Upper lobe of left lung (tissue), 6 donors: ENCODE results near the gene ARHGAP23. TPM values are rescaled to one million over a fixed set of nuclear protein-coding genes. Genes with fewer than 3 reads are reported as not detected.

Source experiments
- ATAC-seq, 2 donors: fragments of 200-7000 bp; cut with Tn5 transposase; one replicate each; pipeline ENCODE4 v1.9.1; 2022; ENCODE audit warnings: mild to moderate bottlenecking in 2 of 2, moderate library complexity in 2 of 2; ENCODE audit not compliant: low FRiP score in 2 of 2
- DNase-seq, 2 donors: peaks; one replicate each; pipeline ENCODE4 v3.0.0-alpha.2; 2019 to 2020
- H3K27ac ChIP-seq, 4 donors: fragments of 200-600 bp; sonication (generic); one replicate each; pipeline ENCODE4 v1.5.1; 2016 to 2019
- H3K27me3 ChIP-seq, 4 donors: fragments of 200-600 bp; sonication (generic); one replicate each; pipeline ENCODE4 v1.5.1; 2017 to 2019
- H3K36me3 ChIP-seq, 4 donors: fragments of 200-600 bp; sonication (generic); one replicate each; pipeline ENCODE4 v1.5.1; 2016 to 2019
- H3K4me1 ChIP-seq, 4 donors: fragments of 200-600 bp; sonication (generic); one replicate each; pipeline ENCODE4 v1.5.1; 2018 to 2019
- H3K4me3 ChIP-seq, 4 donors: fragments of 200-600 bp; sonication (generic); one replicate each; pipeline ENCODE4 v1.5.1; 2017 to 2019; ENCODE audit warnings: mild to moderate bottlenecking in 2 of 4, moderate library complexity in 1 of 4
- H3K9me3 ChIP-seq, 4 donors: fragments of 200-600 bp; sonication (generic); one replicate each; pipeline ENCODE4 v1.5.1; 2018 to 2019
- CTCF ChIP-seq, 6 experiments: fragments of 450-650 bp in 4 of 6; fragments of 200-600 bp in 2 of 6; sonication (generic) in 2 of 6; IDR thresholded peaks; one replicate each; pipeline ENCODE4 v1.5.1; 2016 to 2019; ENCODE audit warnings: antibody characterized with exemption in 6 of 6
- EP300 ChIP-seq, 4 donors: sonication (generic); formaldehyde crosslinking; IDR thresholded peaks; one replicate each; pipeline ENCODE4 v1.5.1; 2017; ENCODE audit warnings: antibody characterized with exemption in 4 of 4, control low read depth in 2 of 4
- POLR2A ChIP-seq, 4 donors: fragments of 450-650 bp; IDR thresholded peaks; one replicate each; pipeline ENCODE4 v1.5.1; 2016 to 2017; ENCODE audit warnings: antibody characterized with exemption in 4 of 4, mild to moderate bottlenecking in 2 of 4
- POLR2AphosphoS5 ChIP-seq, 2 donors: sonication (generic); formaldehyde crosslinking; IDR thresholded peaks; one replicate each; pipeline ENCODE4 v1.5.1; 2017; ENCODE audit warnings: antibody characterized with exemption in 2 of 2
- WGBS, 2 donors: methylation state at CpG; one replicate each; pipeline ENCODE4 v1.1.5; 2017 to 2018; 5-methylcytosine and 5-hydroxymethylcytosine counted together
- total RNA-seq, 6 donors: library from RNA; depleted of rRNA in 4 of 6; stranded (reverse); fragments of >200 nt in 4 of 6; gene quantifications; one replicate each; pipeline versions ENCODE4 v1.1.0 to v1.2.1, GENCODE V29; 2016 to 2021
- donor health status: DM: no; HTN: no; CAD: no; lungs with moderate emphysema.
- donor health status: DM: no; HTN: yes; CAD: no; lungs with severe emphysema.

The ARHGAP23 gene
- total RNA-seq, 6 donors from 2014 or later, result 30.4 to 104 (median 70.1) TPM

- Histone ChIP-seq H3K9me3 (no peaks in the 10 kb centered on the region), H3K27ac (peak overlapping the region in 3 of 4 donors; percentile 61 to 93 (median 88)), H3K36me3 (no peaks in the 10 kb centered on the region), H3K4me3 (no peak overlapping the region), H3K4me1 (peaks cover 27 to 52% (median 36%) of the 10 kb centered on the region in 4 donors), H3K27me3 (no peaks in the 10 kb centered on the region)
- ATAC-seq (no peak), DNase-seq (peak in 1 of 2 donors; percentile 35)
- 29 to 31% methylated on average over 3 of the region's 3 CpGs for WGBS, 2 donors
- no peak for TF ChIP-seq EP300 (IDR thresholded peaks at IDR 0.05)
- TF ChIP-seq POLR2AphosphoS5 (IDR thresholded peaks at IDR 0.05), result no peak
- no peak for TF ChIP-seq POLR2A (IDR thresholded peaks at IDR 0.05)
- TF ChIP-seq CTCF (IDR thresholded peaks at IDR 0.05), result no peak
Measured at GRCh38 chr17:38430316-38430715, 2.1 kb downstream of the ARHGAP23 start.

- Histone ChIP-seq H3K27me3 (no peaks in the 10 kb centered on the region), H3K4me1 (peaks cover 27 to 47% (median 31%) of the 10 kb centered on the region in 4 donors), H3K27ac (no peak overlapping the region), H3K9me3 (no peaks in the 10 kb centered on the region), H3K4me3 (no peak overlapping the region), H3K36me3 (no peaks in the 10 kb centered on the region)
- ATAC-seq (no peak), DNase-seq (no peak)
- WGBS, 2 donors, result 83 to 95% methylated on average over 2 of the region's 2 CpGs
- TF ChIP-seq CTCF (IDR thresholded peaks at IDR 0.05) (no peak), POLR2A (IDR thresholded peaks at IDR 0.05) (no peak), POLR2AphosphoS5 (IDR thresholded peaks at IDR 0.05) (no peak)
Measured at GRCh38 chr17:38430822-38431221, 2.6 kb downstream of the ARHGAP23 start.

- DNase-seq (no peak), ATAC-seq (no peak)
- 83 to 84% methylated on average over 4 to 10 of the region's 10 CpGs for WGBS, 2 donors
- H3K4me3 ChIP-seq, result no peak overlapping the region
- TF ChIP-seq POLR2AphosphoS5 (IDR thresholded peaks at IDR 0.05) (no peak), CTCF (IDR thresholded peaks at IDR 0.05) (no peak), POLR2A (IDR thresholded peaks at IDR 0.05) (no peak), EP300 (IDR thresholded peaks at IDR 0.05) (no peak)
- H3K27me3 ChIP-seq, result no peaks in the 10 kb centered on the region
- H3K9me3 ChIP-seq, result no peaks in the 10 kb centered on the region
- H3K4me1 ChIP-seq, result peaks cover 26 to 41% (median 29%) of the 10 kb centered on the region in 4 donors
- no peaks in the 10 kb centered on the region for H3K36me3 ChIP-seq
- H3K27ac ChIP-seq, result no peak overlapping the region
Measured at GRCh38 chr17:38431346-38432145, 3.3 kb downstream of the ARHGAP23 start.

GRCh38 chr17:38434178-38434665 lies 6.0 kb downstream of the ARHGAP23 start:
- Histone ChIP-seq H3K9me3 (no peaks in the 10 kb centered on the region), H3K4me3 (no peak overlapping the region), H3K4me1 (peaks cover 6 to 14% (median 14%) of the 10 kb centered on the region in 4 donors), H3K27me3 (no peaks in the 10 kb centered on the region), H3K27ac (no peak overlapping the region), H3K36me3 (no peaks in the 10 kb centered on the region)
- DNase-seq (no peak), ATAC-seq (no peak)
- 90 to 92% methylated on average over 21 of the region's 21 CpGs for WGBS, 2 donors
- TF ChIP-seq POLR2AphosphoS5 (IDR thresholded peaks at IDR 0.05) (no peak), CTCF (IDR thresholded peaks at IDR 0.05) (no peak), POLR2A (IDR thresholded peaks at IDR 0.05) (no peak), EP300 (IDR thresholded peaks at IDR 0.05) (no peak)
